Embryonic facial prominence (tissue), 1 donor: Measurements from ENCODE around the gene SCAND1.

Experiments
- DNase-seq: peaks from one replicate; pipeline ENCODE4 v3.0.0-alpha.2; 2016; ENCODE audit errors: extremely low spot score

SCAND1 gene

GRCh38 chr20:35907017-35907701, 47.1 kb downstream of the SCAND1 start:
- no peak for DNase-seq

DNA sequence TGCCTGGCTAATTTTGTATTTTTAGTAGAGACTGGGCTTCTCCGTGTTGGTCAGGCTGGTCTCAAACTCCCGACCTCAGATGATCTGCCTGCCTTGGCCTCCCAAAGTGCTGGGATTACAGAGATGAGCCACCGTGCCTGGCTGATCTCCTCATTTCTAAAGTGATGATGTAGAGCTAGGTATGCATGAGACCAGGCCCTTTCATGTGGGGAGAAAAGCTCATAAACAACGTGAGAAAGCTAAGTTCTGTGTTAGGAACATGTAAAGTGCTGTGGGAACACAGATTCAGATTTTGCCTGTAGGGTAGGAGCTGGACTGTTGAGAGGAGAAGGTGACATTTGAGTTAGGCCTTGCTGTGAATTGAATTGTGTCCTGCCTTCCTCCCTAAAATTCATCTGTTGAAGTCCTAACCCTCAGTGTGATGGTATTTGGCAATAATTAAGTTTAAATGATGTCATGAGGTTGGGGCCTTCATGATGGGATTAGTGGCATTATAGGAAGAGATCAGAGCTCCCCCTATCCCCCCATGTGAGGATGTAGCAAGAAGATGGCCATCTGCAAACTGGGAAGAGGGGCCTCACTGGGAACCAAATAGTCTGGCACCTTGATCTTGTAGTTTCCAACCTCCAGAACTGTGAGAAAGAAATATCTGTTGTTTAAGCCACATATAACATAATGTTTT, 49.2 kb downstream of the SCAND1 start:
- no peak for DNase-seq

DNA sequence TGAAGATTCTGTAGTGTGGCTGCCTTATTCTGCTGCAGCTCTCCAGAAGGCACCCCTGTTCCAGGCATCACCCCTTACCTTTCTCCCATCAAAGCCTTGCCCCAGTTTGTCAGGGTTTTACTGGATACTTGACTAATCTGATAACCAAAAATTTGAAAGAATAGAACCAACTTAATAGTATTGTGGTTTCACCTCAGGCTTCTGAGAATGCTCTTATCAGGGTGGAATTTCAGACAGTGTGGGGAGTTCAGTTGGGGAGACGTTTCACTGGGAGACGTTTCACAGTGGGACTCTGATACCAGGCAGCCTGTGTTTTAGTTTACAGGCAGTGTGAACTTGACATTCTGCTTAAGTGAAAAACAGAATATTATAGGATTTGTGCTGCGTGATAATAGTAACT, 50.5 kb downstream of the SCAND1 start:
- no peak for DNase-seq
